Measurements from ENCODE around the gene STX1A.
A peak's percentile ranks its signal among the peaks of the same experiment; 100 is the strongest.

The STX1A gene

GRCh38 chr7:73708961-73709549 is 10.4 kb downstream of the STX1A start:
- no peak overlapping the region for H3K27ac Mint-ChIP-seq
- H3K9me3 Mint-ChIP-seq = no peaks in the 10 kb centered on the region
- peaks cover 30% of the 10 kb centered on the region for H3K4me1 Mint-ChIP-seq (ENCODE audit: low read depth)
- H3K36me3 Mint-ChIP-seq (ENCODE audit: low read depth) = no peaks in the 10 kb centered on the region
- peaks cover 92% of the 10 kb centered on the region for H3K27me3 Mint-ChIP-seq
- intact Hi-C loops (cut with micrococcal nuclease) = no loop called here
- H3K4me3 Mint-ChIP-seq = no peak overlapping the region

- Mint-ChIP-seq H3K27me3 (peaks cover 91% of the 10 kb centered on the region), H3K4me3 (no peak overlapping the region), H3K9me3 (no peaks in the 10 kb centered on the region), H3K27ac (no peak overlapping the region), H3K4me1 (ENCODE audit: low read depth) (peaks cover 25% of the 10 kb centered on the region), H3K36me3 (ENCODE audit: low read depth) (peaks cover 5% of the 10 kb centered on the region)
- intact Hi-C loops (cut with micrococcal nuclease) = no loop called here
These were observed 12.3 kb downstream of the STX1A start for GRCh38 chr7:73707045-73707631.

GRCh38 chr7:73706126-73707044 is 13.1 kb downstream of the STX1A start:
- Mint-ChIP-seq H3K4me1 (ENCODE audit: low read depth) (peaks cover 31% of the 10 kb centered on the region), H3K36me3 (ENCODE audit: low read depth) (peaks cover 9% of the 10 kb centered on the region), H3K4me3 (no peak overlapping the region), H3K9me3 (no peaks in the 10 kb centered on the region), H3K27me3 (peaks cover 91% of the 10 kb centered on the region), H3K27ac (no peak overlapping the region)
- intact Hi-C loops (cut with micrococcal nuclease) = no loop called here

- H3K4me1 Mint-ChIP-seq (ENCODE audit: low read depth) = peaks cover 31% of the 10 kb centered on the region
- intact Hi-C loops (cut with micrococcal nuclease) = no loop called here
- no peak overlapping the region for H3K27ac Mint-ChIP-seq
- no peaks in the 10 kb centered on the region for H3K9me3 Mint-ChIP-seq
- H3K4me3 Mint-ChIP-seq = no peak overlapping the region
- peaks cover 82% of the 10 kb centered on the region for H3K27me3 Mint-ChIP-seq
- peaks cover 9% of the 10 kb centered on the region for H3K36me3 Mint-ChIP-seq (ENCODE audit: low read depth)
These were observed 13.9 kb downstream of the STX1A start for GRCh38 chr7:73705551-73705920.

GRCh38 chr7:73704640-73705550 is 14.6 kb downstream of the STX1A start:
- peaks cover 15% of the 10 kb centered on the region for H3K36me3 Mint-ChIP-seq (ENCODE audit: low read depth)
- no peak overlapping the region for H3K27ac Mint-ChIP-seq
- H3K4me3 Mint-ChIP-seq = no peak overlapping the region
- intact Hi-C loops (cut with micrococcal nuclease) = no loop called here
- H3K9me3 Mint-ChIP-seq = no peaks in the 10 kb centered on the region
- H3K27me3 Mint-ChIP-seq = peaks cover 78% of the 10 kb centered on the region
- peaks cover 31% of the 10 kb centered on the region for H3K4me1 Mint-ChIP-seq (ENCODE audit: low read depth)

- intact Hi-C loops (cut with micrococcal nuclease) = no loop called here
- no peak overlapping the region for H3K27ac Mint-ChIP-seq
- H3K4me3 Mint-ChIP-seq = peak overlapping the region; percentile 60
- peaks cover 31% of the 10 kb centered on the region for H3K4me1 Mint-ChIP-seq (ENCODE audit: low read depth)
- no peaks in the 10 kb centered on the region for H3K9me3 Mint-ChIP-seq
- H3K36me3 Mint-ChIP-seq (ENCODE audit: low read depth) = peaks cover 24% of the 10 kb centered on the region
- peaks cover 71% of the 10 kb centered on the region for H3K27me3 Mint-ChIP-seq
These were observed 15.5 kb downstream of the STX1A start for GRCh38 chr7:73703757-73704639.

GRCh38 chr7:73703225-73703624 is 16.2 kb downstream of the STX1A start:
- intact Hi-C loops (cut with micrococcal nuclease) = no loop called here
- Mint-ChIP-seq H3K27ac (no peak overlapping the region), H3K4me1 (ENCODE audit: low read depth) (peaks cover 31% of the 10 kb centered on the region), H3K9me3 (no peaks in the 10 kb centered on the region), H3K36me3 (ENCODE audit: low read depth) (peaks cover 32% of the 10 kb centered on the region), H3K4me3 (no peak overlapping the region), H3K27me3 (peaks cover 64% of the 10 kb centered on the region)

GRCh38 chr7:73702665-73703064 is 16.8 kb downstream of the STX1A start:
- intact Hi-C loops (cut with micrococcal nuclease) = no loop called here
- Mint-ChIP-seq H3K9me3 (no peaks in the 10 kb centered on the region), H3K4me3 (no peak overlapping the region), H3K27me3 (peaks cover 61% of the 10 kb centered on the region), H3K4me1 (ENCODE audit: low read depth) (peaks cover 31% of the 10 kb centered on the region), H3K36me3 (ENCODE audit: low read depth) (peaks cover 38% of the 10 kb centered on the region), H3K27ac (no peak overlapping the region)

GRCh38 chr7:73702226-73702625 is 17.2 kb downstream of the STX1A start:
- Mint-ChIP-seq H3K4me1 (ENCODE audit: low read depth) (peaks cover 29% of the 10 kb centered on the region), H3K9me3 (no peaks in the 10 kb centered on the region), H3K27me3 (peaks cover 57% of the 10 kb centered on the region), H3K36me3 (ENCODE audit: low read depth) (peaks cover 42% of the 10 kb centered on the region), H3K27ac (no peak overlapping the region), H3K4me3 (no peak overlapping the region)
- intact Hi-C loops (cut with micrococcal nuclease) = no loop called here

GRCh38 chr7:73701357-73701995 is 18.0 kb downstream of the STX1A start:
- Mint-ChIP-seq H3K27ac (no peak overlapping the region), H3K4me3 (no peak overlapping the region), H3K4me1 (ENCODE audit: low read depth) (peaks cover 22% of the 10 kb centered on the region), H3K27me3 (peaks cover 49% of the 10 kb centered on the region), H3K9me3 (no peaks in the 10 kb centered on the region), H3K36me3 (ENCODE audit: low read depth) (peaks cover 50% of the 10 kb centered on the region)
- intact Hi-C loops (cut with micrococcal nuclease) = no loop called here

- no peak overlapping the region for H3K4me3 Mint-ChIP-seq
- H3K36me3 Mint-ChIP-seq (ENCODE audit: low read depth) = peaks cover 58% of the 10 kb centered on the region
These were observed 18.8 kb downstream of the STX1A start for GRCh38 chr7:73700581-73701134.

GRCh38 chr7:73700069-73700423 is 19.4 kb downstream of the STX1A start:
- Mint-ChIP-seq H3K27me3 (peaks cover 35% of the 10 kb centered on the region), H3K4me3 (no peak overlapping the region), H3K27ac (no peak overlapping the region), H3K9me3 (no peaks in the 10 kb centered on the region), H3K4me1 (ENCODE audit: low read depth) (peaks cover 15% of the 10 kb centered on the region), H3K36me3 (ENCODE audit: low read depth) (peaks cover 64% of the 10 kb centered on the region)
- intact Hi-C loops (cut with micrococcal nuclease) = no loop called here

More at GRCh38 chr7:73700581-73701134, 18.8 kb downstream of the STX1A start:
- Mint-ChIP-seq H3K4me1 (ENCODE audit: low read depth) (peaks cover 15% of the 10 kb centered on the region), H3K9me3 (no peaks in the 10 kb centered on the region), H3K27ac (no peak overlapping the region), H3K27me3 (peaks cover 41% of the 10 kb centered on the region)
- intact Hi-C loops (cut with micrococcal nuclease) = no loop called here

Measured in dendritic cell treated with granulocyte-macrophage colony-stimulating factor and Interleukin-4, amounts not matched to agents 40 ng/mL and 50 ng/mL, for 4 days (primary cell).